Natural killer cell (primary cell): ENCODE measurements around the gene PPP1R3A. TPM values are rescaled to one million over a fixed set of nuclear protein-coding genes. Genes with fewer than 3 reads are reported as not detected.

Experiments
- ATAC-seq, 3 donors: fragments of 150-1000 bp in 2 of 3; fragments of 200-7000 bp in 1 of 3; cut with Tn5 transposase; 1 replicate in 1 of 3; 2 replicates in 2 of 3; pipeline ENCODE4 v1.10.0; 2021; ENCODE audit warnings: mild to moderate bottlenecking in 2 of 3, moderate library complexity in 2 of 3
- DNase-seq, 2 donors: peaks; one replicate each; pipeline versions ENCODE4 v3.0.0 to v3.0.0-alpha.2; 2013 to 2021; ENCODE audit warnings: mixed read lengths in 1 of 2
- H3K27ac ChIP-seq: one replicate; pipeline ENCODE4 v1.5.1; 2013; ENCODE audit warnings: mild to moderate bottlenecking, low read length
- H3K27me3 ChIP-seq: one replicate; pipeline ENCODE4 v1.6.1; 2013; ENCODE audit warnings: low read length; ENCODE audit not compliant: control insufficient read depth, insufficient read depth
- H3K36me3 ChIP-seq: one replicate; pipeline ENCODE4 v1.6.1; 2013; ENCODE audit warnings: low read length; ENCODE audit not compliant: control insufficient read depth, insufficient read depth
- H3K4me1 ChIP-seq: one replicate; pipeline ENCODE4 v1.6.1; 2013; ENCODE audit warnings: low read length; ENCODE audit not compliant: control insufficient read depth, insufficient read depth
- H3K4me3 ChIP-seq: one replicate; pipeline ENCODE4 v1.5.1; 2013; ENCODE audit warnings: low read length
- H3K9me3 ChIP-seq: one replicate; pipeline ENCODE4 v1.6.1; 2013; ENCODE audit warnings: low read length; ENCODE audit not compliant: control insufficient read depth, insufficient read depth
- H3K27ac Mint-ChIP-seq, 2 donors: one replicate each; pipeline ENCODE4 v1.8.0; 2022; ENCODE audit warnings: mild to moderate bottlenecking in 2 of 2, mixed read lengths in 2 of 2, moderate library complexity in 1 of 2
- H3K27me3 Mint-ChIP-seq, 2 donors: one replicate each; pipeline ENCODE4 v1.8.0; 2022; ENCODE audit warnings: low read depth in 2 of 2, mixed read lengths in 2 of 2
- H3K36me3 Mint-ChIP-seq: one replicate; pipeline ENCODE4 v1.8.0; 2022; ENCODE audit warnings: mixed read lengths
- H3K4me1 Mint-ChIP-seq, 2 donors: one replicate each; pipeline ENCODE4 v1.8.0; 2022; ENCODE audit warnings: mixed read lengths in 2 of 2
- H3K4me3 Mint-ChIP-seq: one replicate; pipeline ENCODE4 v1.8.0; 2022; ENCODE audit warnings: mild to moderate bottlenecking, moderate library complexity, mixed read lengths
- H3K9me3 Mint-ChIP-seq, 2 donors: one replicate each; pipeline ENCODE4 v1.8.0; 2022; ENCODE audit warnings: mixed read lengths in 2 of 2
- CTCF ChIP-seq: fragments of 200-600 bp; IDR thresholded peaks from one replicate; pipeline ENCODE4 v1.8.0; 2022; ENCODE audit warnings: antibody characterized with exemption
- WGBS: methylation state at CpG from one replicate; pipeline ENCODE4 v1.1.7; 2013; ENCODE audit warnings: missing lambda C conversion rate; ENCODE audit not compliant: insufficient coverage; 5-methylcytosine and 5-hydroxymethylcytosine counted together
- intact Hi-C: fragments of 100-400 bp; cut with micrococcal nuclease; formaldehyde crosslinking; loops from one replicate; pipeline ENCODE4 v1.14.2; 2022
- total RNA-seq, 4 donors: library from RNA; stranded (reverse); fragments of 120-200 nt in 1 of 4; gene quantifications; one replicate each; pipeline versions ENCODE4 v1.2.3 to v1.2.4, GENCODE V29; 2013 to 2022

The PPP1R3A gene
- total RNA-seq, 3 donors from 2014 or later (not counting 1 experiment from before 2014, with no cell fraction given), result not detected

- intact Hi-C loops, result no loop called here
- Mint-ChIP-seq H3K4me1 (no peaks in the 10 kb centered on the region), H3K27ac (no peak overlapping the region), H3K36me3 (peaks cover 18% of the 10 kb centered on the region), H3K9me3 (peaks cover 15 to 18% of the 10 kb centered on the region in 2 donors), H3K27me3 (no peaks in the 10 kb centered on the region), H3K4me3 (no peak overlapping the region)
- no peak for TF ChIP-seq CTCF
- Histone ChIP-seq H3K27ac (no peak overlapping the region), H3K4me3 (no peak overlapping the region), H3K9me3 (peaks cover 32% of the 10 kb centered on the region), H3K27me3 (no peaks in the 10 kb centered on the region), H3K36me3 (no peaks in the 10 kb centered on the region), H3K4me1 (no peaks in the 10 kb centered on the region)
- ATAC-seq, result no peak
- 86% methylated on average over 1 of the region's 2 CpGs for WGBS
- no peak for DNase-seq
Observed at GRCh38 chr7:113953553-113953952, 34.7 kb upstream of the PPP1R3A start.

GRCh38 chr7:113945018-113945938 is 26.5 kb upstream of the PPP1R3A start:
- Histone ChIP-seq H3K9me3 (no peaks in the 10 kb centered on the region), H3K36me3 (no peaks in the 10 kb centered on the region), H3K27me3 (no peaks in the 10 kb centered on the region), H3K27ac (no peak overlapping the region), H3K4me3 (no peak overlapping the region), H3K4me1 (no peaks in the 10 kb centered on the region)
- H3K4me3 Mint-ChIP-seq, result no peak overlapping the region
- H3K36me3 Mint-ChIP-seq, result no peaks in the 10 kb centered on the region
- no peak for DNase-seq
- intact Hi-C loops, result no loop called here
- peaks cover 3 to 8% of the 10 kb centered on the region in 2 donors for H3K9me3 Mint-ChIP-seq
- H3K4me1 Mint-ChIP-seq, result no peaks in the 10 kb centered on the region
- no peaks in the 10 kb centered on the region for H3K27me3 Mint-ChIP-seq
- WGBS, result 63% methylated on average over 3 of the region's 3 CpGs
- ATAC-seq, result no peak
- H3K27ac Mint-ChIP-seq, result no peak overlapping the region
- no peak for TF ChIP-seq CTCF

GRCh38 chr7:113936982-113937381 is 18.2 kb upstream of the PPP1R3A start:
- Histone ChIP-seq H3K27ac (no peak overlapping the region), H3K9me3 (peaks cover 8% of the 10 kb centered on the region), H3K36me3 (no peaks in the 10 kb centered on the region), H3K4me3 (no peak overlapping the region), H3K27me3 (no peaks in the 10 kb centered on the region), H3K4me1 (no peaks in the 10 kb centered on the region)
- Mint-ChIP-seq H3K27ac (no peak overlapping the region), H3K27me3 (no peaks in the 10 kb centered on the region), H3K9me3 (peaks cover 14 to 19% of the 10 kb centered on the region in 2 donors), H3K36me3 (no peaks in the 10 kb centered on the region), H3K4me1 (no peaks in the 10 kb centered on the region), H3K4me3 (no peak overlapping the region)
- ATAC-seq (no peak), DNase-seq (no peak)
- intact Hi-C loops, result no loop called here
- 83% methylated on average over 2 of the region's 2 CpGs for WGBS
- no peak for TF ChIP-seq CTCF
